Measurements from ENCODE around the gene ADAM22. TPM values are rescaled to one million over a fixed set of nuclear protein-coding genes. Genes with fewer than 3 reads are reported as not detected.

Gene ADAM22
- total RNA-seq, 4 donors from 2014 or later, result 0.53 to 2.7 (median 1.5) TPM

DNA sequence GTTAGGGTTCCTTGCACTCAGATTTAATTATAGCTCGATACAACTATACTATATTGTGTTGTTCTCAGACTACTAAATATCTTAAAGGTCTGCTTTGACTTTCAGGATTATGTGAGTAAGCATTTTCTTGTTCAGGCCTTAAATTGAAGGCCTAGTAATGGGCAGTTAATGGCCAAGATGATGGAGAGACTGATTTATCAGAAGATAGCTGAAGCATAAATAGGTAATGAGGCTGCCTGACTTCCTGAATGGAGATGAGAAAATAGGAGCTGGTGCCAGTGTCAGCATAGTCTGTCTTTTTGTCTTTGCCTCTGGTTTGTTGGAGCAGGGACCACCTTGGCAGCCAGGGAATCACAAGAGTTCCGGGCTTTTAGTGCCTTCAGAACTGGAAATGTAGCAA, 32.2 kb downstream of the ADAM22 start:
- H3K4me1 ChIP-seq, result no peaks in the 10 kb centered on the region
- no peaks in the 10 kb centered on the region for H3K27me3 ChIP-seq
- DNase-seq (ENCODE audit: low spot score in 2 of 2), result no peak
- TF ChIP-seq EP300 (IDR thresholded peaks at IDR 0.05) (no peak), POLR2A (IDR thresholded peaks at IDR 0.05) (no peak), POLR2AphosphoS5 (IDR thresholded peaks at IDR 0.05) (no peak), CTCF (IDR thresholded peaks at IDR 0.05) (no peak)
- no peaks in the 10 kb centered on the region for H3K36me3 ChIP-seq
- H3K4me3 ChIP-seq, result no peak overlapping the region
- no peak overlapping the region for H3K27ac ChIP-seq
- H3K9me3 ChIP-seq, result no peaks in the 10 kb centered on the region
- 94% methylated on average over 2 of the region's 2 CpGs for WGBS

DNA sequence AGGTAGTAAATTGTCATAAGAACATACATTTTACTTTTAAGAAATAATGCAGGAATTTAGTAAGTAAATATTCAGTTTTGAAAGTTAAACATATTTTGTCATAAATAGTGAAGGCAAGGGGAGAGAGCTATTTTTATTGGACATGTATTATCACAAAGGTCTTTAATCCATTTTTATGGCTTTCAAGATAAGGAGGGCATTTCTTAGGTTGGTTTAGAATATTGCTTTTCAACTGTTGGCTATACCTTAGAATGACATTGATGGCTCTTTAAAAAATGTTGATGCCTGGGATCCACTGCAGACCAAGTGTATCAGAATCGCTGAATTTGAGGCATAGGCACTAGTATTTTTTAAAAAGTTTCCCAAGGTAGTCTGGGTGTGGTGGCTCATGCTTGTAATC, 34.0 kb downstream of the ADAM22 start:
- no peak for TF ChIP-seq POLR2A (IDR thresholded peaks at IDR 0.05)
- TF ChIP-seq POLR2AphosphoS5 (IDR thresholded peaks at IDR 0.05), result no peak
- TF ChIP-seq CTCF (IDR thresholded peaks at IDR 0.05), result no peak
- no peak for TF ChIP-seq EP300 (IDR thresholded peaks at IDR 0.05)
- Histone ChIP-seq H3K27ac (no peak overlapping the region), H3K4me3 (no peak overlapping the region), H3K4me1 (no peaks in the 10 kb centered on the region), H3K27me3 (no peaks in the 10 kb centered on the region), H3K9me3 (no peaks in the 10 kb centered on the region), H3K36me3 (no peaks in the 10 kb centered on the region)
- 95% methylated on average over 1 of the region's 1 CpG for WGBS
- DNase-seq (ENCODE audit: low spot score in 2 of 2), result no peak

DNA sequence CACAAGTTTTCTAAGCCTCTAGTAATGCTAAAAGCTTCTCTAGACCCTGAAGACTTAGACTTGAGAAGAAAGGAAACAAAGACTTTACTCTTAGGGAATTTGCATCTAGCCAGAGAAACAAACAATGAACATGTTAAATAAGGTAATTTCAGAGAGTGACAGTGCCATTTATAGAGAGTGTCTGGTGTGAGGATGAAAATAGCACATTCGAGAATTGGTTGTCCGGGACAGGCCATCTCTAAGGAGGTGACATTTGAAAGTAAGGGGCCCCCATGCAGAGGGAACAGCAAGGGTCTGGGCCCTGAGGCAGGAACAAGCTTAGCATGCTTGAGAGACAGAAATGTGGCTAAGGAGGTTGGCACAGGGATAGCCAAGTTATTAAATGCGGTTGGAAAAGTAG, 48.1 kb downstream of the ADAM22 start:
- Histone ChIP-seq H3K4me3 (no peak overlapping the region), H3K27ac (no peak overlapping the region), H3K36me3 (no peaks in the 10 kb centered on the region), H3K27me3 (no peaks in the 10 kb centered on the region), H3K4me1 (no peaks in the 10 kb centered on the region), H3K9me3 (no peaks in the 10 kb centered on the region)
- TF ChIP-seq POLR2AphosphoS5 (IDR thresholded peaks at IDR 0.05), result no peak
- no peak for TF ChIP-seq EP300 (IDR thresholded peaks at IDR 0.05)
- TF ChIP-seq CTCF (IDR thresholded peaks at IDR 0.05), result no peak
- no peak for TF ChIP-seq POLR2A (IDR thresholded peaks at IDR 0.05)
- WGBS, result 90% methylated on average over 3 of the region's 3 CpGs
- DNase-seq (ENCODE audit: low spot score in 2 of 2), result no peak

DNA sequence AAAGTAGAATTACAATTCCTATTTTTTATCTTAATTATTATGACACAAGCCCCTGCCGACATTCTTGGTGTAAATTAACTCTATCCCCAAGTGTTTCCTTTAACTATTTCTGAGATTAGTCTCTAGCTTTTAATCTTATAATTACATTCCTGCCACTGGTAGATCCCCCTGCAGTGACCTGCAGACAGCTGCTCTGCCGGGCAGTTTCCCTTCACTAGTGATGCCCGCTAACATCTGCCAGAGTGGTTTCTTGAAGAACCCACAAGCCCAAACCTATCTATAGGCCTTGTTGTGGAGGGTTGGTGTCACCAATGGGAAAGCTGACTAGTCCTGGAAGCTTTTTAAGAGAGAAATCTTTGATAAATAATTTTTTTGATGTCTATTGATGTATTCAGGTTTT, 50.0 kb downstream of the ADAM22 start:
- TF ChIP-seq CTCF (IDR thresholded peaks at IDR 0.05), result no peak
- no peak for TF ChIP-seq EP300 (IDR thresholded peaks at IDR 0.05)
- 91% methylated on average over 3 of the region's 3 CpGs for WGBS
- DNase-seq (ENCODE audit: low spot score in 2 of 2), result no peak
- Histone ChIP-seq H3K27ac (no peak overlapping the region), H3K9me3 (no peaks in the 10 kb centered on the region), H3K36me3 (no peaks in the 10 kb centered on the region), H3K4me1 (no peaks in the 10 kb centered on the region), H3K4me3 (no peak overlapping the region), H3K27me3 (no peaks in the 10 kb centered on the region)

DNA sequence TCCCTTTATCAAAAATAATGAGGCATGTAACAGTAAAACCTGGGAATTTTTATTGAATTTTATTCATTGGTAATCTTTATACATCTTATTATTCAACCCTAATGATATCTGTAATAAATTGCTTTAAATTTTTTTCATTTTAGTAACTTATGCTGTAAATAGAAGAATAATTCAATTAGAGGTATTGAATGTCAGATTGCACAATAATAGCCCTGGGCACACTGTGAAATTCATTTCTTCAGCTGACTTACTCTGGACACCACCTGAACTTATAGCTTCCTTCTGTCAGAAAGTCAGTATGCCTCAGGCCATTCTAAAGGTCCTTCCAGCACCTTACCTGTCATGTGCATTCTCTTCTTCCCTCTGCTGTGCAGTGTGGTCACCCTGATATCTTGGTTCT, 59.2 kb downstream of the ADAM22 start:
- H3K27ac ChIP-seq, result no peak overlapping the region
- no peaks in the 10 kb centered on the region for H3K27me3 ChIP-seq
- no peaks in the 10 kb centered on the region for H3K36me3 ChIP-seq
- DNase-seq (ENCODE audit: low spot score in 2 of 2), result no peak
- no peak overlapping the region for H3K4me3 ChIP-seq
- no peaks in the 10 kb centered on the region for H3K4me1 ChIP-seq
- H3K9me3 ChIP-seq, result no peaks in the 10 kb centered on the region
- TF ChIP-seq CTCF (IDR thresholded peaks at IDR 0.05) (no peak), POLR2A (IDR thresholded peaks at IDR 0.05) (no peak), EP300 (IDR thresholded peaks at IDR 0.05) (no peak), POLR2AphosphoS5 (IDR thresholded peaks at IDR 0.05) (no peak)
